ENCODE results near the gene DPYD.

GRCh38 chr1:97674517-97674916 is 246.3 kb downstream of the DPYD start:
- TF ChIP-seq CTCF (conservative IDR thresholded peaks at IDR 0.05) (no peak), ZFX (IDR thresholded peaks at IDR 0.05) (no peak)

Measured in C4-2B (cell line).